Measurements from ENCODE around the gene SND1. TPM values are rescaled to one million over a fixed set of nuclear protein-coding genes. Genes with fewer than 3 reads are reported as not detected.

SND1 gene
- total and polyA plus RNA-seq, 2 donors from 2014 or later = 83.0 to 154 TPM

GRCh38 chr7:127635659-127636285 lies 16.2 kb upstream of the SND1 start:
- no peak overlapping the region for H3K9ac ChIP-seq (ENCODE audit: low read length in 3 of 3)
- no peak overlapping the region for H3K27ac ChIP-seq (ENCODE audit: low read depth in 2 of 2, low read length in 2 of 2)
- intact Hi-C loops (cut with DNase I) = no loop called here
- no peaks in the 10 kb centered on the region for H3K27me3 ChIP-seq (ENCODE audit: control insufficient read depth, insufficient read depth, low read length)
- H3K4me3 ChIP-seq (ENCODE audit: low read length in 3 of 3) = no peak overlapping the region
- H3K36me3 ChIP-seq (ENCODE audit: control insufficient read depth in 2 of 3, insufficient read depth in 3 of 3, low read length in 3 of 3) = no peaks in the 10 kb centered on the region
- no peak for TF ChIP-seq CTCF (IDR thresholded peaks at IDR 0.05; ENCODE audit: borderline replicate concordance, extremely low read depth, insufficient read depth)
- FAIRE-seq (no peak), DNase-seq (no peak)
- H3K9me3 ChIP-seq (ENCODE audit: control insufficient read depth in 2 of 3, insufficient read depth in 1 of 3, low read length in 3 of 3) = no peaks in the 10 kb centered on the region
- H3K4me1 ChIP-seq (ENCODE audit: control insufficient read depth in 2 of 3, insufficient read depth in 2 of 3, low read depth in 1 of 3, low read length in 3 of 3) = no peaks in the 10 kb centered on the region

- DNase-seq (no peak), FAIRE-seq (no peak)
- H3K36me3 ChIP-seq (ENCODE audit: control insufficient read depth in 2 of 3, insufficient read depth in 3 of 3, low read length in 3 of 3) = no peaks in the 10 kb centered on the region
- no peak overlapping the region for H3K9ac ChIP-seq (ENCODE audit: low read length in 3 of 3)
- no peak overlapping the region for H3K27ac ChIP-seq (ENCODE audit: low read depth in 2 of 2, low read length in 2 of 2)
- no peak overlapping the region for H3K4me3 ChIP-seq (ENCODE audit: low read length in 3 of 3)
- no peaks in the 10 kb centered on the region for H3K27me3 ChIP-seq (ENCODE audit: control insufficient read depth, insufficient read depth, low read length)
- intact Hi-C loops (cut with DNase I) = no loop called here
- no peaks in the 10 kb centered on the region for H3K9me3 ChIP-seq (ENCODE audit: control insufficient read depth in 2 of 3, insufficient read depth in 1 of 3, low read length in 3 of 3)
- H3K4me1 ChIP-seq (ENCODE audit: control insufficient read depth in 2 of 3, insufficient read depth in 2 of 3, low read depth in 1 of 3, low read length in 3 of 3) = no peaks in the 10 kb centered on the region
- no peak for TF ChIP-seq CTCF (IDR thresholded peaks at IDR 0.05; ENCODE audit: borderline replicate concordance, extremely low read depth, insufficient read depth)
Observed at GRCh38 chr7:127638197-127638596, 13.8 kb upstream of the SND1 start.

GRCh38 chr7:127644484-127644883 lies 7.5 kb upstream of the SND1 start:
- Histone ChIP-seq H3K27me3 (ENCODE audit: control insufficient read depth, insufficient read depth, low read length) (no peaks in the 10 kb centered on the region), H3K9me3 (ENCODE audit: control insufficient read depth in 2 of 3, insufficient read depth in 1 of 3, low read length in 3 of 3) (no peaks in the 10 kb centered on the region), H3K4me3 (ENCODE audit: low read length in 3 of 3) (no peak overlapping the region), H3K9ac (ENCODE audit: low read length in 3 of 3) (no peak overlapping the region), H3K36me3 (ENCODE audit: control insufficient read depth in 2 of 3, insufficient read depth in 3 of 3, low read length in 3 of 3) (no peaks in the 10 kb centered on the region), H3K4me1 (ENCODE audit: control insufficient read depth in 2 of 3, insufficient read depth in 2 of 3, low read depth in 1 of 3, low read length in 3 of 3) (no peaks in the 10 kb centered on the region), H3K27ac (ENCODE audit: low read depth in 2 of 2, low read length in 2 of 2) (no peak overlapping the region)
- intact Hi-C loops (cut with DNase I) = no loop called here
- FAIRE-seq (no peak), DNase-seq (no peak)
- TF ChIP-seq CTCF (IDR thresholded peaks at IDR 0.05; ENCODE audit: borderline replicate concordance, extremely low read depth, insufficient read depth) = no peak

- intact Hi-C loops (cut with DNase I) = no loop called here
- Histone ChIP-seq H3K27ac (ENCODE audit: low read depth in 2 of 2, low read length in 2 of 2) (no peak overlapping the region), H3K27me3 (ENCODE audit: control insufficient read depth, insufficient read depth, low read length) (no peaks in the 10 kb centered on the region), H3K36me3 (ENCODE audit: control insufficient read depth in 2 of 3, insufficient read depth in 3 of 3, low read length in 3 of 3) (no peaks in the 10 kb centered on the region), H3K9me3 (ENCODE audit: control insufficient read depth in 2 of 3, insufficient read depth in 1 of 3, low read length in 3 of 3) (no peaks in the 10 kb centered on the region), H3K9ac (ENCODE audit: low read length in 3 of 3) (no peak overlapping the region), H3K4me1 (ENCODE audit: control insufficient read depth in 2 of 3, insufficient read depth in 2 of 3, low read depth in 1 of 3, low read length in 3 of 3) (peaks cover 0 to 2% (median 0%) of the 10 kb centered on the region in 3 donors), H3K4me3 (ENCODE audit: low read length in 3 of 3) (no peak overlapping the region)
- DNase-seq (no peak), FAIRE-seq (no peak)
- TF ChIP-seq CTCF (IDR thresholded peaks at IDR 0.05; ENCODE audit: borderline replicate concordance, extremely low read depth, insufficient read depth) = no peak
Observed at GRCh38 chr7:127647636-127648035, 4.4 kb upstream of the SND1 start.

Measured in kidney (tissue), 14 donors.